ENCODE results near the gene HCN2. TPM values are rescaled to one million over a fixed set of nuclear protein-coding genes. Genes with fewer than 3 reads are reported as not detected.

The HCN2 gene
- total RNA-seq, 1 donor from 2014 or later = 0.25 TPM

DNA sequence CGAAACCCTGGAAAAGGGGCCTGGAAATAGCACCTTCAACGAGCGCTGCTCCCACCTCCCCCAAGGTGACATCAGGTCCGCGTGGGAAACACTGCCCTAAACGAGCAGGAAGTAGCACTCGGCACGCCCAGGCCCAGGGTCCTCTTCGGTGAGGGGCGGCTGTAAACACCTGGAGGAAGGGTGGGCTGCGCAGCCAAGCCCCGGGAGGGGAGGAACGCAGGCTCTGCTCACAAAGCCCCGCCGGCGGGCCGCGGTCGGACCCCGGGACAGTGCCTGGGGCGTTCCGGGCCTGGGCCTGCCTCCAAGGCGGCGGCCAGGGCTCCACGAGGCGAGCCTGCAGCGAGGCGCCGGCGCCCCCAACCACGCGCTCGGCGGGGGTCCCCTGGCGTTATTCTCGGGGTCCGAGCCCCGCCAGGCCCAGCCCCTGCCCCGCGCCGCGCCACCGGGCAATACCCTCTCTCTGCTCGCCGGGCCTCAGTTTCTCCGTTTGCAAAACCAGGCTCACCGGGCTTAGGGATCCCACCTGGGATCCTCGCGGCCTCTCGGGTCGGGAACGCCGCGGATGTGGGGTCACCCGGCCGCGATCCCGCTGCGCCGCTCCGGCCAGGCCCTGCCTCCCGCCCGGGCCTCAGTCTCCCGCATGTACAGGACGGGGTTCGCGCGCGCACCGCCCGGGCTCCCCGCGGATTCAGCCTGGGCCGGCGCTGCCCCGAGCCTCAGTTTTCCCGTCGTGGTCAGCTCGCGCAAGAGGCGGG, 72.7 kb downstream of the HCN2 start:
- no peaks in the 10 kb centered on the region for H3K36me3 ChIP-seq
- DNase-seq (ENCODE audit: extremely low spot score in 2 of 2) = no peak
- peak overlapping the region; percentile 66 to 74 for H3K4me3 ChIP-seq
- peaks cover 68% of the 10 kb centered on the region for H3K4me1 ChIP-seq
- H3K27me3 ChIP-seq = no peaks in the 10 kb centered on the region
- TF ChIP-seq POLR2AphosphoS5 (IDR thresholded peaks at IDR 0.05; ENCODE audit: insufficient read depth in 1 of 2, low read depth in 1 of 2) = no peak
- no peak for TF ChIP-seq CTCF (IDR thresholded peaks at IDR 0.05)
- no peak for TF ChIP-seq POLR2A (IDR thresholded peaks at IDR 0.05)
- H3K27ac ChIP-seq = peak overlapping the region; percentile 93
- no peaks in the 10 kb centered on the region for H3K9me3 ChIP-seq
- intact Hi-C loops (cut with DNase I) = no loop called here

- Histone ChIP-seq H3K4me3 (peak within 1 kb of the TSS; percentile 66 to 74), H3K27ac (peak within 1 kb of the TSS; percentile 93), H3K9me3 (no peaks in the 10 kb centered on the region), H3K36me3 (no peaks in the 10 kb centered on the region), H3K27me3 (no peaks in the 10 kb centered on the region), H3K4me1 (peaks cover 61% of the 10 kb centered on the region)
- intact Hi-C loops (cut with DNase I) = no loop called here
- TF ChIP-seq CTCF (IDR thresholded peaks at IDR 0.05) = no peak
- TF ChIP-seq POLR2AphosphoS5 (IDR thresholded peaks at IDR 0.05; ENCODE audit: insufficient read depth in 1 of 2, low read depth in 1 of 2) = peak; percentile 28 to 91
- peak in 1 of 2 donors; percentile 52 for TF ChIP-seq POLR2A (IDR thresholded peaks at IDR 0.05)
- no peak for DNase-seq (ENCODE audit: extremely low spot score in 2 of 2)
These were observed 73.4 kb downstream of the HCN2 start, which contains the start of gene RNF126 for GRCh38 chr19:662962-663681. TSS of gene RNF126 (minus strand) at chr19:663214. CDS start at chr19:663121, 93 bp downstream.

GRCh38 chr19:663682-664117, 74.0 kb downstream of the HCN2 start:
- intact Hi-C loops (cut with DNase I) = no loop called here
- TF ChIP-seq POLR2AphosphoS5 (IDR thresholded peaks at IDR 0.05; ENCODE audit: insufficient read depth in 1 of 2, low read depth in 1 of 2) (peak in 1 of 2 donors; percentile 69), CTCF (IDR thresholded peaks at IDR 0.05) (no peak)
- no peaks in the 10 kb centered on the region for H3K27me3 ChIP-seq
- H3K4me3 ChIP-seq = peak overlapping the region; percentile 66 to 74
- no peak for DNase-seq (ENCODE audit: extremely low spot score in 2 of 2)
- H3K27ac ChIP-seq = peak overlapping the region; percentile 93
- no peaks in the 10 kb centered on the region for H3K9me3 ChIP-seq
- peaks cover 55% of the 10 kb centered on the region for H3K4me1 ChIP-seq
- H3K36me3 ChIP-seq = no peaks in the 10 kb centered on the region

DNA sequence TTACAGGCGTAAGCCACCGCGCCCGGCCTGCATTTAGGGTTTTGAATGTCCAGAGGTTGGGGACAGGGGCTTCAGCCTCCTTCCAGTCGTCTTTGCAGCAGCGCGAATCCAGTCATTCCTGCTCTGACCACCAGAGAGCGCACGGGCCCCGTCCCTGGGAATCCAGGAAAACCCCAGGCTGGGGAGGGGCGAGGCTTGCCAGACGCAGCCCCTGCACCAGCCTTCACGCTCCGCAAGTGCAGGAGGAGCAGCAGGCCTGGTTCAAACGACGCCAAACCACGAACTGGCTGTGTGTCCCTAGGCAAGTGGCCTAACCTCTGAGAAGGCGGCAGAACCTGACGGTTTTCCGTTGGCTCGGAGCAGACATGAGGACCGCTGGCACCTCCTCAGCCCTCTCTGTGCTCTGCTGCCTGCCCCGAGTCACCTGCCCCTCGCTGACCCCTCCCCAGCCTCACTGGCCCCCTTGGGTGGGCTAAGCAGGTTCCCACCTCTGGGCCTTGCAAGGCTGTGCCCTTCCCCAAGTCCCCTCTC, 75.3 kb downstream of the HCN2 start:
- no peak for DNase-seq (ENCODE audit: extremely low spot score in 2 of 2)
- Histone ChIP-seq H3K4me1 (peaks cover 42% of the 10 kb centered on the region), H3K27ac (no peak overlapping the region), H3K36me3 (no peaks in the 10 kb centered on the region), H3K4me3 (peak overlapping the region in 1 of 2 donors; percentile 35), H3K27me3 (no peaks in the 10 kb centered on the region), H3K9me3 (no peaks in the 10 kb centered on the region)
- TF ChIP-seq POLR2A (IDR thresholded peaks at IDR 0.05) (no peak), POLR2AphosphoS5 (IDR thresholded peaks at IDR 0.05; ENCODE audit: insufficient read depth in 1 of 2, low read depth in 1 of 2) (peak in 1 of 2 donors; percentile 45), CTCF (IDR thresholded peaks at IDR 0.05) (peak; percentile 96)
- intact Hi-C loops (cut with DNase I) = loop anchor here (5.0 kb wide), 1 partner anchor 67 kb away; no protein-coding TSS in a partner anchor

Other genes with a start within 250 kb of the HCN2 start
- 30.7 TPM for gene MIER2, start 245.1 kb upstream of the HCN2 start, total RNA-seq
- 2.2 TPM for gene C2CD4C, start 180.7 kb upstream of the HCN2 start, total RNA-seq
- 26.0 TPM for gene SHC2, start 128.8 kb upstream of the HCN2 start, total RNA-seq
- 0.49 TPM for gene MADCAM1, start 93.4 kb upstream of the HCN2 start, total RNA-seq
- gene TPGS1, start 82.4 kb upstream of the HCN2 start, total RNA-seq = 39.5 TPM
- 62.6 TPM for gene CDC34, start 58.1 kb upstream of the HCN2 start, total RNA-seq
- gene GZMM, start 45.8 kb upstream of the HCN2 start, total RNA-seq = not detected
- gene BSG, start 17.3 kb upstream of the HCN2 start, total RNA-seq = 231 TPM
- gene POLRMT, start 43.7 kb downstream of the HCN2 start, total RNA-seq = 33.9 TPM
- gene FGF22, start 50.0 kb downstream of the HCN2 start, total RNA-seq = not detected
- 68.0 TPM for gene RNF126, start 73.3 kb downstream of the HCN2 start, total RNA-seq
- gene FSTL3, start 86.5 kb downstream of the HCN2 start, total RNA-seq = 129 TPM
- gene PRSS57, start 105.6 kb downstream of the HCN2 start, total RNA-seq = not detected
- gene PALM, start 119.1 kb downstream of the HCN2 start, total RNA-seq = 40.0 TPM
- 0.49 TPM for gene MISP, start 161.2 kb downstream of the HCN2 start, total RNA-seq
- gene PTBP1, start 207.6 kb downstream of the HCN2 start, total RNA-seq = 230 TPM
- gene PLPPR3, start 232.1 kb downstream of the HCN2 start, total RNA-seq = not detected
- not detected for gene AZU1, start 238.0 kb downstream of the HCN2 start, total RNA-seq

Measured in vagina (tissue), 2 donors.